Middle frontal gyrus (tissue), 1 donor: ENCODE data around the gene CHST12.
"Not testable (repeated sequence)": the region's sequence is repeated elsewhere in the genome, so short reads cannot be mapped to it uniquely, and the experiment has no call there.

Source experiments
- DNase-seq: peaks from one replicate; pipeline ENCODE4 v3.0.0-alpha.2; 2015; ENCODE audit warnings: low spot score; ENCODE audit errors: extremely low spot score

The CHST12 gene

GRCh38 chr7:2435146-2435545, 31.7 kb downstream of the CHST12 start:
- DNase-seq: no peak

DNA sequence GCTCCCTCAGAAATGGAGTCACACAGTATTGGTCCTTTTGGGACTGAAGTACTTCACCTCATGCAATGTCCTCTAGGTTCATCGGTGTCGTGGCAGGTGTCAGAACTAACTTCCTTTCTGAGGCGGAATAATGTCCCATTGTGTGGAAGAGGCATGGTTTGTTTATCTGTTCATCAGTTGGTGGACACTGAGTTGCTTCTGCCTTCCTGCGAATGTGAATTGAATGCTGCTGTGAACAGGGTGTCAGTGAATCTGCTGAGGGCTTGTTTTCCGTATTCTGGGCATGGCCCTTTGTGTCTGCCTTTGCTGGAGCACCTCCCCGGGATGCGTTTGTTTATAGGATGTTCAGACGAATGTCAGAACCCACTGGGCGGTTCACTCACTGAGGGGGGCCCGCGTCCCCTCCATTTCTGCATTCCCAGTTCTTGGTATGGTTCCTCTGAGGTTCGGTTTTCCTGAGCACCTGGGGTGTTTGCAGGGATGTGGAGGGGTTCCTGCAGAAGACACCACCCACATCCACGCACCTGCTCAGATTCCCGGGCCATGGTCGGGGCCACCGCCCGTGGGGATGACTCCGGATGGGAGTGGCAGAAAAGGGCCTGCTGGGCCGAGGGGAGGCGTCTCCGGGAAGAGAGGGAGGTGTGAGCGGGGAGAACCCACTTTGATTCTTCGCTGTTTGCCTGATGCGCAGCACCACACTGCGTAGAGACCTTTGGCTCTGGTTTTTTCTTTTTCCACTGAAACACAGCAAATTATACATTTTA, 33.1 kb downstream of the CHST12 start:
- DNase-seq: no peak

DNA sequence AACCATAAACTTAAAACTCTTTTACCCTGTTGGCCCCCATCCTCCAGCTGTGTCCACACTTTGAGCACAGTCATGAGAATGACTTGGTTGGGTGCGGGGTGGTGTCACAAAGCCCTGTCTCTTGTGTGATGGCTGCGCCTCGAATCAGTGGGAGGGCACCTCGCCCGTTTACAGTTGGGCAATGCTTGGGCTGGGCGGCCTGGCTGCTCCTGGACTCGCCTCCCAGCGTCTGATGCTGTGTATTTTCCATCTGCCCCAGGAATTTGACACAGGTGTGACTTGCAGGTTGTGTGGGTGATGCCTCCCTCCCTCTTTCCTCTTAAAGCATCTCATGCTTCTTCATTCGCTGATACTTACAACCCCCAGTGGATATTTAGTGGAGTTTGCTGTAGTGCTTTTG, 33.7 kb downstream of the CHST12 start:
- DNase-seq: no peak

DNA sequence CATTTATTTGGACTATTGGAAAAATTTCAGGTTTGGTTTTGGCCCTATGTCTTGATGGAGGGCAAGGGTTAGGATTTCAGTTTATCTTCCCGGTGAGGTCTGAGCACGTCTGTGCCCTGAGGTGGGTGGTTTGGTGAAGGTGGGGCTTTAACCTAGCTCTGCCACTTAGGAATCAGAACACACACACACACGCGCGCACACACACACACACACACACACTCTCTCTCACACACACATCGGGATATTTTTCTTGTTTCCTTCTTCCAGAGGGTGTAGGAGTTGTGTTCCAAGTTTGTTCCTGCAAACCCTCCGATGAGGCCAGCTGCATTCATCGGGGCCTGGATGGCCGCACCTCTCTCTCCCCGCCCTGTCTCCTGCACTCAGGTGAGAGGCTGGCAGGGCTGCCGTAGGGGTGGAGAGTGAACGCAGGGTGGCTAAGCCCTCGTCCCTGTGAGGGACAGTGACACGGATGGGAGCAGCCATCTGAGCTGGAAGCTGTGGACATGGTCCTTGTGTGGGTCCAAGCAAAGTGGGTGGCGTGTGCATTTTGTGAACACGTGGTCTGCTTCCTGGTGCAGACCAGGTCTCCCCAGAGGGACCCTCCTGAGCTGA, 34.2 kb downstream of the CHST12 start:
- no peak for DNase-seq

DNA sequence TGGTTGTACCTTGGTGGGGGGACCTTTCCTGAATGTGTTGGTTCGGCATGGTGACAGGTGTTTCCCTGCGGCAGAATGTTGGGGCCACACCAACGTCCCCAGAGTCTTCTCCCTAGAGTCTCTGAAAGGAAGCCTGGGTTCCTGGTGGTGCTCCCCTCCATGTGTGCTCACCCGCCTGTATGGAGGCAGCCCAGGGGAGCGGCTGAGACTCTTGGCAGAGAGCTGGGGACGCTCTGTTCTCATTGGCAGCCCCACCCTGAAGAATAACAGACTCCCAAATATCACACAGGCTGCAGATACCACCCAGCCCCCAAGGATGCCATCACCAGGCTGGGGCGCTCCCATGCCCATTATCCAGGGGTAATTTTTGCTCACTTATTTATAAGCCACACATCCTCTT, 34.8 kb downstream of the CHST12 start:
- DNase-seq: no peak

DNA sequence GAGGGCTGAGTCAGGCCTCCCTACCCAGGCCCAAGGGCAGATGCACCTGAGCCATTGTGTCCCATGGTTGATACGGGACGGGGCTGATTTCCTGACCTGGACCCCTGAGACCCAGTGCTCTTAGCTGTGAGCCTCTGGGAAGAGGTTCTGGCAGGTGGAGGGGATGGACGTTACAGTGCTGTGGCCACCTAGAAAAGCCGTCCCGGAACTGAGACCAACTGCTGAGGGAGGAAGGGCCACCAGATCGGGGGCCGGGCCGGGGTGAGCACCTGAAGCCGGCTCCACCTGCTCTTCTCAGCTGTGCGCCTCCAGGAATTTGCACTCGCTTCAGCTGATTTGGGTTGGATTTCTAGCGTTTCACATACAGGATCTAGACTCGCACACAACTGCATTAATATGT, 35.4 kb downstream of the CHST12 start:
- no peak for DNase-seq

- no peak for DNase-seq
Observed at GRCh38 chr7:2440608-2441245, 37.3 kb downstream of the CHST12 start.

GRCh38 chr7:2441430-2442058, 38.1 kb downstream of the CHST12 start:
- DNase-seq: no peak

GRCh38 chr7:2443491-2443890, 40.1 kb downstream of the CHST12 start:
- DNase-seq: no peak

- no peak for DNase-seq
Observed at GRCh38 chr7:2444476-2444875, 41.1 kb downstream of the CHST12 start.

DNA sequence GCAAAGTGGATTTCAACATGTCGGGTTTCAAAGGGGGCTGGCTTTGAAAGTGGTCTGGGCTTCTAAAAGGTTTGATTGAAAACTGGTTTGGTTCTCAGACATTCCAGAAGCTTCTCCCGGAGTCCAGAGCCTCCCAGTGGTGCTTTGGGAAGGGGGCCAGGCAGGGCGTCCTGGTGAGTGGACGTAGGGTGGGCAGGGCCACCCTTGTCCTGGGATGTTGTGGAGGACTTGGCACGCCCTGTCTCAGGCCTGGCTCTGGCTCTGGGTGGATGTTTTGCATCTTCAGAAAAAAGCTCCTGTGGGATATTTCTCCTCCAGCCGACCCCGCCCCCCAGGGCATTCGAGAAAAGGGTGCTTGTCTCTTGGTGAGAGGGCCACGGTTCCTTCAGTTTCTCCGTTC, 41.6 kb downstream of the CHST12 start:
- DNase-seq: no peak

DNA sequence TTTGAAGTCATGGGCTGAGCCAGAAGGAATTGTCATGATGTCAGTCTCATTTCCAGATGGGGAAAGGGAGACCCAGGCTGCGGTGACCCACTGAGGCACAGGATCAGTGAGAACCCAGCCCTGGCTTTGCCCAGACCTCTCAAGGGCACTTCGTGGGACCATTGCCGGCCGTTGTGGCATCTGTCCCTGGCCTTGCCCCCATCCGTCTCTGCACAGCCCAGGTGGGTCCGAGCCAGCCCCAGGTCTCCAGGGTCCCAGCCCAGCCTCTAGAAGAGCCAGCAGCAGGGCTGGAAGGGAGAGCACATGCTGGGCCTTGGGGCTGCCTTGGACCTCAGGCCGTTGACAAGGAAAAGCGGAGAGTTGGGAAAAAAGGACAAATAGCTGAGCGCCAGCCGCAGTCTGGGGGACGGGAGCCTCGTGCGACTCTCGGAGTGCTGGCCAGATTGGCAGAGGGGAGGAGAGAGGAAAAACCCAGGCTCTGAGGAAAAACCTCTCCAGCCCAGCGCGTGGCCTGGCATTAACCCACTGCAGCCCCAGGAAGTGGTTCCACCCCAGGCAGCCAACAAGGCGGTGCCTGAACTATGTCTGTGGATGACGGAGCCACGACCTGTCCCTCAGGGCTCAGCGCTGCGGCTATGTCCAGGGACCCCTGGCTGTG, 42.6 kb downstream of the CHST12 start:
- DNase-seq: no peak

DNA sequence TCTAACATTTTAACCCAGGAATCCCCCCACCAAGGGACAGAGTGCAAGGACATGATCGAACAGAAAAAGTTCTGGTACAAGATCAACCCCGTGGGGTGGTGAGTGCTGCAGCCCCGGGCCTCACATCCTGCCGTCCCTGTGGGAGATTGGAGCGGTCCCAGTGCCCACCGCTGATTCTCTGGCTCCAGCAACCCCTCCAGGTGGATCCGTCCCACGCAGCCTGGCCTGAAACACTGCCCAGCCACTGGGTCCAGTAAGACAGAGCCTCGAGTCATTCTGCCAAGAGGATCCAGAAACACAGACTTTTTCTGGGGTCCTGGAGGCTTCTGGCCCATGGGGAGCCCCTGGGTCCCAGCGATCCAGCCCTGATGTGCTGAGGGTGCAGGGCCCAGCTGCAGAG, 43.3 kb downstream of the CHST12 start:
- DNase-seq: no peak

- DNase-seq: no peak
Observed at GRCh38 chr7:2450198-2451107, 47.0 kb downstream of the CHST12 start.

GRCh38 chr7:2451171-2452073, 48.0 kb downstream of the CHST12 start:
- DNase-seq: peak; percentile 36

GRCh38 chr7:2452074-2452507, 48.7 kb downstream of the CHST12 start:
- no peak for DNase-seq

- no peak for DNase-seq
Observed at GRCh38 chr7:2452643-2453270, 49.3 kb downstream of the CHST12 start.

DNA sequence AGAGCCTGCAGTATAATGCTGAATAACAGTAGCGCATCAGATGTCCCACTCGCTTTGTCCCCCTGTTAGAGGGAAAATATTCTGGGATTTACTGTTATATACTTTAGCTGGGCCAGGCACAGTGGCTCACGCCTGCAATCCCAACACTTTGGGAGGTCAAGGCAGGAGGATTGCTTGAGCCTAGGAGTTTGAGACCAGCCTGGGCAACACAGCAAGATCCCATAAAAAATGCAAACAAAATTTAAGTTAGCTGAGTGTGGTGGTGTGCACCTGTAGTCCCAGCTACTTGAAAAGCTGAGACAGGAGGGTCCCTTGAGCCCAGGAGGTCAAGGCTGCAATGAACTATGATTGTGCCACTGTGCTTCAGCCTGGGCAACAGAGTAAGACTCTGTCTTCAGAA, 50.4 kb downstream of the CHST12 start:
- DNase-seq: not testable (repeated sequence)

DNA sequence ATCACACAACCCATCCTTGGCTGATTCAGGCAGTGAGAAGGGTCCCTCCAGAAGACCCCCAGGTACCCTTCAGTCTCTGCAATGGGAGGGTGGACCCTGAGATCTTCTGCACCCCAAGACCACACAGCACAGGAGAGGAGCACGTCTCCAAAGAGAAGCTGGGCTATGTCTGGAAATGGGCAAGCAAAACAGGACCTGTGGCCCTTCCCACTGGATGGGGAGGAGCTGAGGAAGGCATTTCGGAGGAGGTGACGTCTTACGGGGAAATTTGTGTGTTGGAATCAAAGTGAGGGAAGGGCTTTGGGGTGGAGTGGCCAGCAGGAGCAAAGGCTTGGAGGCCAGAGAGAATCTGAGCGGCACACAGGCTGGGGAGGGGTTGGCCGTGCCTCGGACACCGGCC, 56.3 kb downstream of the CHST12 start:
- DNase-seq: no peak
